ENCODE measurements around the gene DNAH12.

- TF ChIP-seq CTCF (IDR thresholded peaks at IDR 0.05) (no peak), ZBTB33 (IDR thresholded peaks at IDR 0.05; ENCODE audit: borderline replicate concordance, low read depth) (no peak), CHD2 (IDR thresholded peaks at IDR 0.05; ENCODE audit: low read length, partially characterized antibody) (no peak), POLR2AphosphoS5 (IDR thresholded peaks at IDR 0.05; ENCODE audit: low read depth, low read length) (no peak), ELF1 (IDR thresholded peaks at IDR 0.05) (no peak), RFX5 (IDR thresholded peaks at IDR 0.05; ENCODE audit: low read length) (no peak), RAD21 (IDR thresholded peaks at IDR 0.05; ENCODE audit: low read length) (no peak)
- TF ChIP-seq, protein P1, sequence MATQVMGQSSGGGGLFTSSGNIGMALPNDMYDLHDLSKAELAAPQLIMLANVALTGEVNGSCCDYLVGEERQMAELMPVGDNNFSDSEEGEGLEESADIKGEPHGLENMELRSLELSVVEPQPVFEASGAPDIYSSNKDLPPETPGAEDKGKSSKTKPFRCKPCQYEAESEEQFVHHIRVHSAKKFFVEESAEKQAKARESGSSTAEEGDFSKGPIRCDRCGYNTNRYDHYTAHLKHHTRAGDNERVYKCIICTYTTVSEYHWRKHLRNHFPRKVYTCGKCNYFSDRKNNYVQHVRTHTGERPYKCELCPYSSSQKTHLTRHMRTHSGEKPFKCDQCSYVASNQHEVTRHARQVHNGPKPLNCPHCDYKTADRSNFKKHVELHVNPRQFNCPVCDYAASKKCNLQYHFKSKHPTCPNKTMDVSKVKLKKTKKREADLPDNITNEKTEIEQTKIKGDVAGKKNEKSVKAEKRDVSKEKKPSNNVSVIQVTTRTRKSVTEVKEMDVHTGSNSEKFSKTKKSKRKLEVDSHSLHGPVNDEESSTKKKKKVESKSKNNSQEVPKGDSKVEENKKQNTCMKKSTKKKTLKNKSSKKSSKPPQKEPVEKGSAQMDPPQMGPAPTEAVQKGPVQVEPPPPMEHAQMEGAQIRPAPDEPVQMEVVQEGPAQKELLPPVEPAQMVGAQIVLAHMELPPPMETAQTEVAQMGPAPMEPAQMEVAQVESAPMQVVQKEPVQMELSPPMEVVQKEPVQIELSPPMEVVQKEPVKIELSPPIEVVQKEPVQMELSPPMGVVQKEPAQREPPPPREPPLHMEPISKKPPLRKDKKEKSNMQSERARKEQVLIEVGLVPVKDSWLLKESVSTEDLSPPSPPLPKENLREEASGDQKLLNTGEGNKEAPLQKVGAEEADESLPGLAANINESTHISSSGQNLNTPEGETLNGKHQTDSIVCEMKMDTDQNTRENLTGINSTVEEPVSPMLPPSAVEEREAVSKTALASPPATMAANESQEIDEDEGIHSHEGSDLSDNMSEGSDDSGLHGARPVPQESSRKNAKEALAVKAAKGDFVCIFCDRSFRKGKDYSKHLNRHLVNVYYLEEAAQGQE (IDR thresholded peaks at IDR 0.05; ENCODE audit: low read depth, low read length): no peak
These were observed 251.1 kb downstream of the DNAH12 start for GRCh38 chr3:57292897-57293526.
